Measurements from ENCODE around the gene B4GALNT1. TPM values are rescaled to one million over a fixed set of nuclear protein-coding genes. Genes with fewer than 3 reads are reported as not detected.
A peak's percentile ranks its signal among the peaks of the same experiment; 100 is the strongest.
"Not testable (repeated sequence)": the region's sequence is repeated elsewhere in the genome, so short reads cannot be mapped to it uniquely, and the experiment has no call there.

The B4GALNT1 gene
- polyA plus RNA-seq (2011; rRNA removed): 1.8 and 2.5 TPM in 2 replicates
- polyA minus RNA-seq (2011; rRNA and poly(A)+ RNA removed): 1.9 and 2.1 TPM in 2 replicates

- POLR2A ChIA-PET: no interaction called here
- H3K27ac ChIP-seq (ENCODE audit: low read depth, low read length): no peak within 1 kb of the TSS
- CTCF ChIA-PET: interaction anchor here (0.5 to 3.1 kb wide), 27 partner anchors 8 to 1417 kb away, joined by 3 to 59 read pairs (median 4); partner anchors contain the start of genes DCTN2 and OS9
- no peak for DNase-seq (ENCODE audit: low read depth, low spot score)
- TF ChIP-seq CTCF (IDR thresholded peaks at IDR 0.05; ENCODE audit: low read depth, low read length): peak; percentile 91
- peak within 1 kb of the TSS; percentile 59 for H3K4me3 ChIP-seq (ENCODE audit: low read depth, low read length)
- no peaks in the 10 kb centered on the region; the same call in 1 of the 2 replicates for H3K9me3 ChIP-seq (ENCODE audit: control insufficient read depth, insufficient read depth, low read length)
- peaks cover 31% of the 10 kb centered on the region for H3K27me3 ChIP-seq (ENCODE audit: control insufficient read depth, insufficient read depth, low read length)
Measured at GRCh38 chr12:57632958-57633840, at the start of gene B4GALNT1. TSS of gene B4GALNT1 (minus strand) at chr12:57633201. CDS start at chr12:57632132, 1,069 bp downstream.

DNA sequence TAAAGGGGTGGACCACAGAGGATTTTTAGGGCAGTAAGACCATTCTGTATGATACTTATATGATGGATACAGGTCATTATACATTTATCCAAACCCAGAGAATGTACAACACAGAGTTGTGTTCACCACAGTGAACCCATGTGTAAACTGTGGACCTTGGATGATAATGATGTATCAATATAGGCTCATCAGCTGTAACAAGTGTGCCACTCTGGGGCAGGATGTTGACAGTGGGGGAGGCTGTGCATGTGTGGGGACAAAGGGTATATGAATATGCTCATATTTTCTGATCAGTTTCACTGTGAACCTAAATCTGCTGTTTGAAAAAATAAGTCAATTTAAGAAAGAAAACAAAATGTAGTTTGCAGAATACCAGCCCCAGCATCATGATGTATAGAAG lies 46.7 kb upstream of the B4GALNT1 start:
- DNase-seq (ENCODE audit: low read depth, low spot score): no peak
- peaks cover 5% of the 10 kb centered on the region for H3K27me3 ChIP-seq (ENCODE audit: control insufficient read depth, insufficient read depth, low read length)
- H3K27ac ChIP-seq (ENCODE audit: low read depth, low read length): no peak overlapping the region
- ChIA-PET CTCF (interaction anchor here (0.8 kb wide), 1 partner anchor 96 kb away, joined by 3 read pairs; no protein-coding TSS in a partner anchor), POLR2A (no interaction called here)
- peaks cover 2% of the 10 kb centered on the region; the same call in 1 of the 2 replicates for H3K9me3 ChIP-seq (ENCODE audit: control insufficient read depth, insufficient read depth, low read length)
- no peak for TF ChIP-seq CTCF (IDR thresholded peaks at IDR 0.05; ENCODE audit: low read depth, low read length)
- no peak overlapping the region for H3K4me3 ChIP-seq (ENCODE audit: low read depth, low read length)

DNA sequence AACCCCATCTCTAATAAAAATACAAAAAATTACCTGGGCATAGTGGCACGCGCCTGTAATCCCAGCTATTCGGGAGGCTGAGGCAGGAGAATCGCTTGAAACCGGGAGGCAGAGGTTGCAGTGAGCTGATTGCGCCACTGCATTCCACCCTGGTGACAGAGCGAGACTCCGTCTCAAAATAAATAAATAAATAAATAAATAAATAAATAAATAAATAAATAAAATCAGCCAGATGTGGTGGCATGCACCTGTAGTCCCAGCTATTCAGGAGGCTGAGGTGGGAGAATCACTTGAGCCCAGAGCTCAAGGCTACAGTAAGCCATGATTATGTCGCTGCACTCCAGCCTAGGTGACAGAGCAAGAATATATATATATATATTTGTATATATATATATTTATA lies 44.9 kb upstream of the B4GALNT1 start:
- H3K27ac ChIP-seq (ENCODE audit: low read depth, low read length); DNase-seq (ENCODE audit: low read depth, low spot score); H3K4me3 ChIP-seq (ENCODE audit: low read depth, low read length); CTCF ChIA-PET; POLR2A ChIA-PET; H3K27me3 ChIP-seq (ENCODE audit: control insufficient read depth, insufficient read depth, low read length); H3K9me3 ChIP-seq (ENCODE audit: control insufficient read depth, insufficient read depth, low read length): not testable (repeated sequence)

DNA sequence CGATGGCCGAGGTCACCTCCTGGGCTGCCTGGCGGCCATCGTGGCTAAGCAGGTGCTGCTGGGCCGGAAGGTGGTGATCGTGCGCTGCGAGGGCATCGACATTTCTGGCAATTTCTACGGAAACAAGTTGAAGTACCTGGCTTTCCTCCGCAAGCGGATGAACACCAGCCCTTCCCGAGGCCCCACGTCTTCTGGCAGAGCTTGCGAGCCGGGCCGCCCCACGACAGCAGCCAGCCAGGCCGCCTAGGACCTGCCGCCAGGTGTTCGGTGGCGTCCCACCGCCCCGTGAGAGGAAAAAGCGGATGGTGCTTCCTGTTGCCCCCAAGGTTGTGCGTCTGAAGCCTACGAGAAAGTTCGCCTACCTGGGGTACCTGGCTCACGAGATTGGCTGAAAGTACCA lies 41.7 kb upstream of the B4GALNT1 start:
- DNase-seq (ENCODE audit: low read depth, low spot score): no peak
- Histone ChIP-seq H3K4me3 (ENCODE audit: low read depth, low read length) (no peak overlapping the region), H3K9me3 (ENCODE audit: control insufficient read depth, insufficient read depth, low read length) (peaks cover 5% of the 10 kb centered on the region; the same call in 1 of the 2 replicates), H3K27me3 (ENCODE audit: control insufficient read depth, insufficient read depth, low read length) (no peaks in the 10 kb centered on the region), H3K27ac (ENCODE audit: low read depth, low read length) (no peak overlapping the region)
- ChIA-PET POLR2A (no interaction called here), CTCF (interaction anchor here (1.5 kb wide), 1 partner anchor 19 kb away, joined by 3 read pairs; the partner anchor contains the start of gene OS9)
- no peak for TF ChIP-seq CTCF (IDR thresholded peaks at IDR 0.05; ENCODE audit: low read depth, low read length)

GRCh38 chr12:57672801-57673200 lies 39.8 kb upstream of the B4GALNT1 start:
- POLR2A ChIA-PET: no interaction called here
- no peaks in the 10 kb centered on the region for H3K27me3 ChIP-seq (ENCODE audit: control insufficient read depth, insufficient read depth, low read length)
- no peak for DNase-seq (ENCODE audit: low read depth, low spot score)
- H3K27ac ChIP-seq (ENCODE audit: low read depth, low read length): no peak overlapping the region
- peaks cover 5% of the 10 kb centered on the region; the same call in 1 of the 2 replicates for H3K9me3 ChIP-seq (ENCODE audit: control insufficient read depth, insufficient read depth, low read length)
- no peak overlapping the region for H3K4me3 ChIP-seq (ENCODE audit: low read depth, low read length)
- TF ChIP-seq CTCF (IDR thresholded peaks at IDR 0.05; ENCODE audit: low read depth, low read length): no peak
- CTCF ChIA-PET: no interaction called here

- DNase-seq (ENCODE audit: low read depth, low spot score); H3K27ac ChIP-seq (ENCODE audit: low read depth, low read length); H3K4me3 ChIP-seq (ENCODE audit: low read depth, low read length); H3K9me3 ChIP-seq (ENCODE audit: control insufficient read depth, insufficient read depth, low read length); H3K27me3 ChIP-seq (ENCODE audit: control insufficient read depth, insufficient read depth, low read length); POLR2A ChIA-PET; CTCF ChIA-PET: not testable (repeated sequence)
Measured at GRCh38 chr12:57671811-57672210, 38.8 kb upstream of the B4GALNT1 start.

DNA sequence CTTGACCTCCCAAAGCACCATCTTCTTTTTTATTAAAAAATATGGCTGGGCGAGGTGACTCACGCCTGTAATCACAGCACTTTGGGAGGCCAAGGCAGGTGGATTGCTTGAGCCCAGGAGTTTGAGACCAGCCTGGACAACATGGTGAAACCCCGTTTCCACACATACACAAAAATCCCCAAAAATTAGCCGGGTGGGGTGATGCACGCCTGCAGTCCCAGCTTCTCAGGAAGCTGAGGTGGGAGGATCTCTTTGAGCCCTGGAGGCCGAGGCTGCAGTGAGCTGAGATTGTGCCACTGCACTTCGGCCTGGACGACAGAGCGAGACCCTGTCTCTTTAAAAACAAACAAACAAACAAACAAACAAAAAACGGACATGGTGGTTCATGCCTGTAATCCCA lies 36.7 kb upstream of the B4GALNT1 start:
- DNase-seq (ENCODE audit: low read depth, low spot score); H3K4me3 ChIP-seq (ENCODE audit: low read depth, low read length); H3K27me3 ChIP-seq (ENCODE audit: control insufficient read depth, insufficient read depth, low read length); POLR2A ChIA-PET; CTCF ChIA-PET; H3K27ac ChIP-seq (ENCODE audit: low read depth, low read length): not testable (repeated sequence)
- H3K9me3 ChIP-seq (ENCODE audit: control insufficient read depth, insufficient read depth, low read length): peaks cover 12% of the 10 kb centered on the region

Data from AG04450 (cell line).